Esophagus (tissue), 2 donors: Measurements from ENCODE around the gene FNIP1. TPM values are rescaled to one million over a fixed set of nuclear protein-coding genes. Genes with fewer than 3 reads are reported as not detected.

Experiments
- H3K27ac ChIP-seq, 2 donors: one replicate each; pipeline ENCODE4 v1.5.1; 2013; ENCODE audit warnings: low read depth in 2 of 2, mild to moderate bottlenecking in 2 of 2, inconsistent platforms in 1 of 2, low read length in 1 of 2, moderate library complexity in 1 of 2
- H3K27me3 ChIP-seq, 2 donors: one replicate each; pipeline ENCODE4 v1.6.1; 2013; ENCODE audit warnings: low read length in 2 of 2, control low read depth in 1 of 2, mild to moderate bottlenecking in 1 of 2; ENCODE audit not compliant: insufficient read depth in 2 of 2, control insufficient read depth in 1 of 2
- H3K36me3 ChIP-seq, 2 donors: one replicate each; pipeline ENCODE4 v1.6.1; 2013; ENCODE audit warnings: low read length in 1 of 2; ENCODE audit not compliant: control insufficient read depth in 2 of 2, insufficient read depth in 2 of 2
- H3K4me1 ChIP-seq, 2 donors: one replicate each; pipeline ENCODE4 v1.6.1; 2013; ENCODE audit warnings: low read length in 1 of 2; ENCODE audit not compliant: control insufficient read depth in 2 of 2, insufficient read depth in 2 of 2
- H3K4me3 ChIP-seq, 2 donors: one replicate each; pipeline ENCODE4 v1.5.1; 2013; ENCODE audit warnings: low read length in 2 of 2, mild to moderate bottlenecking in 2 of 2, low read depth in 1 of 2, moderate library complexity in 1 of 2
- H3K9me3 ChIP-seq, 2 donors: one replicate each; pipeline ENCODE4 v1.6.1; 2013; ENCODE audit warnings: mild to moderate bottlenecking in 2 of 2, low read depth in 1 of 2, low read length in 1 of 2, moderate library complexity in 1 of 2; ENCODE audit not compliant: control insufficient read depth in 2 of 2, insufficient read depth in 1 of 2
- WGBS, 2 donors: extraction: QIAGEN DNeasy Blood & Tissue Kit; methylation state at CpG; one replicate each; pipeline ENCODE4 v1.1.7; 2013; 5-methylcytosine and 5-hydroxymethylcytosine counted together
- polyA plus RNA-seq, 2 donors: library from polyadenylated mRNA; stranded (reverse); fragments of 200-250 nt; gene quantifications; one replicate each; pipeline ENCODE4 v1.2.3, GENCODE V29; 2013
- donor health status: healthy with polysubstance abuse.
- donor health status: Bipolar disorder and iron deficiency.

The FNIP1 gene
- polyA plus RNA-seq, 2 donors = 2.4 to 2.5 TPM

DNA sequence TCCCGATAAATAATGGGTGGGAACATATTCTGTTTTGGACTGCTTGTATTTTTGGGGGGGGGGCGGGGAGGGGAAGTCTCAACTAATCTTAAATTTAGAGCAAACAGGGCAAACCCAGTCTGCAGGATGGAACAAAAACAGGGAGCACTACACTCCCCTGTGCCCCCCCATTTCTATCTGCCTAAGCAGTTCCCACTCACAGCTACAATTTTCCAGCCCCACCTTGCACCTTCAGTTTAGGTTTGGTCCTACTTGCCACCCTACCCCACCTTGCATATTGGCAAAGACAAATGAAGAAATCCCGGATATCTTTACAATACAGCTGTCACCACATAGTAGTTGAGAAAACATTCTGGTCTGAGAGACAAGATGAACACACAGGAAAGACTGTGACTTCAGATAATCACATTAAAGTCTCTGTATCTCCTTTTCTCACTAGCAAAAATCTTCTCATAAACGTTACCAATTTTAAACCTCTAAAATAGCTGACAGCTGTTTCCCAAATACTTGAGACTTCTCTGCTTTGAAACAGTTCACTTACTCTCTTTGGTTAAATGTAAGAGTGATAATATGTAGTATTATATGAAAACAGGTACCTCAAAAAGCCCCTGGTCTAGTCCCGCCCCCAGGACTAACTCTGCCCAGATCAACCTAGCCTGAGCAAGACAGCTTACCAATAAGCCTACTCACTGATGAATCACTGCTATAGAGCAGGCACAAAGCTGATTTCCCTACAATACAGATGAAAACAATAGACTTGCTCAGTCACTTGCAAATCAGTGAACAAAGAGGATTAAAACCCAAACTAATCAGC, 156.6 kb downstream of the FNIP1 start:
- 60 to 65% methylated on average over 5 of the region's 5 CpGs for WGBS, 2 donors
- Histone ChIP-seq H3K4me1 (no peaks in the 10 kb centered on the region), H3K27ac (no peak overlapping the region), H3K27me3 (no peaks in the 10 kb centered on the region), H3K4me3 (no peak overlapping the region), H3K36me3 (no peaks in the 10 kb centered on the region), H3K9me3 (no peaks in the 10 kb centered on the region)

DNA sequence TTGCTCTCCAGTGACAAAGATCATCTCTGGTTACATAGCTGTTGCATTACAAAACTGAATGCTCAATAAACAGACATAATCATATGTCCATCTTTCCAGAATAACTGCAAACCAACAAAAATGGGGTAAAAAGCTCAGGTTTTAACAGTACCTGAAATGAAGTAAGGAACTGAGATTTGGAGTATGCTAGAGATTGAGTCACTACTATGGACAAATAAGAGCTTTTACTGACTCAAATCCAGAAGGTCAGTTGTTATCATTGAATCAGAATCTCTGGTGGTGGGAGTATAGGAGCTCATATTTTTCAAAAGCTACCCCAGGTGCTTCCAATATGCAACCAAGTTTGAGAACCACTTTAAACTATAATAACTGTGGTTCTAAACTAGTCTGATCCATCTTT, 157.7 kb downstream of the FNIP1 start:
- no peaks in the 10 kb centered on the region for H3K36me3 ChIP-seq
- H3K9me3 ChIP-seq = no peaks in the 10 kb centered on the region
- no peaks in the 10 kb centered on the region for H3K4me1 ChIP-seq
- no peak overlapping the region for H3K27ac ChIP-seq
- no peak overlapping the region for H3K4me3 ChIP-seq
- H3K27me3 ChIP-seq = no peaks in the 10 kb centered on the region

DNA sequence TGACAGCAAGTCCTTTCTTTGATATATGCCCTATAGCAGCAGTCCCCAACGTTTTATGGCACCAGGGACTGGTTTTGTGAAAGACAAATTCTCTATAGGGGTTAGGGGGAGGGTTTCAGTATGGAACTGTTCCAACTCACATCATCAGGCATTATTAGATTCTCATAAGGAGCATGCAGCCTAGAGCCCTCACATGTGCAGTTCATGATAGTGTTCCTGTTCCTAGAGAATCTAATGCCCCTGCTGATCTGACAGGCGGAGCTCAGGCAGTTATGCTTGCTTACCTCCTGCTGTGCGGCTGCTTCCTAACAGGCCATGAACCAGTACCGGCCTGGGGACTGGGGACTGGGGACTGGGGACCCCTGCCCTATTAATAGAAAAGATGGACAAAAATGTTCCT, 159.1 kb downstream of the FNIP1 start:
- 81 to 85% methylated on average over 4 of the region's 4 CpGs for WGBS, 2 donors
- Histone ChIP-seq H3K9me3 (no peaks in the 10 kb centered on the region), H3K27ac (no peak overlapping the region), H3K27me3 (no peaks in the 10 kb centered on the region), H3K4me1 (no peaks in the 10 kb centered on the region), H3K4me3 (no peak overlapping the region), H3K36me3 (no peaks in the 10 kb centered on the region)

DNA sequence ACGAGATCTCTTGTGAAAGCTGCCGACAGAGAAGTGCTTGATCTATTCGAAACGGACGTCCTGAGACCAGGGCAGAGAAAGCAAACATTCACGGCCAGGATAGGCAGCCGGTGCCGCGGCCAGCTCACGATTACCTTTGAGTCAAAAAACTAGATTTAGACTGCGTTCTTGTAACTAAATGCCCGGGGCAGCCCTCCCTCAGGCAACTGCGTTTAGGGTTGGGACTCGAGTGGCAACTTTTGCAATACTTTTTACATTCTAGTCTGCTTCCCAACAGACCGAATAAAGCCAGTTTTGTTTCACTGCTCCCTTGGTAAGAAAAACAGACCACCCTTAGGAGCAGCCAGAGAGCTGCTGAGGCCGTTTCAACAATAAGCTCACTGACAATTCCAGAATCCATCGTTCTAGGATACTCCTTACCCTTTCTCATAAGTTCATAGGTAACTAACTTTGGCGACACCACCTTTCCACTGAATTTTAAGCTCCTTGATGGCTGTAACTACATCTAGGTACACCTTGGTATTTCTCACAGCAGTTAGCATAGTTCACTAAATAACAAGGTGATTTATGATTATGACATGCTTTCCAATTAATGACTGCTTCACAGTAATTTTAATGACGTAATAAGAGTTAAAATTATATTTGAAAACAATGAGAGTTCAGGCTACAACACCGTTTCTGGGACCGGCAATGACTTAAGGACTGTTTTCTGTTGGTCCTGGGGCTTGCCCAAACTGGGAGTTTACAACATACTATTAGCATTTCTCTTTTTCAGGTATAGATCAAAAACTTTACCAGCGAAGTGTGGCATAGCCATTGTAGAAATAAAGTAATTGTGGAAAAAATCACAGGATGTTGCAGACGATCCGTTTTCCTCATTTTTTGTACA, 160.9 kb downstream of the FNIP1 start:
- 3% methylated on average over 24 of the region's 24 CpGs for WGBS, 2 donors
- Histone ChIP-seq H3K4me1 (no peaks in the 10 kb centered on the region), H3K27me3 (no peaks in the 10 kb centered on the region), H3K36me3 (no peaks in the 10 kb centered on the region), H3K27ac (peak overlapping the region; percentile 99 to 100), H3K9me3 (no peaks in the 10 kb centered on the region), H3K4me3 (peak overlapping the region; percentile 60 to 73)

DNA sequence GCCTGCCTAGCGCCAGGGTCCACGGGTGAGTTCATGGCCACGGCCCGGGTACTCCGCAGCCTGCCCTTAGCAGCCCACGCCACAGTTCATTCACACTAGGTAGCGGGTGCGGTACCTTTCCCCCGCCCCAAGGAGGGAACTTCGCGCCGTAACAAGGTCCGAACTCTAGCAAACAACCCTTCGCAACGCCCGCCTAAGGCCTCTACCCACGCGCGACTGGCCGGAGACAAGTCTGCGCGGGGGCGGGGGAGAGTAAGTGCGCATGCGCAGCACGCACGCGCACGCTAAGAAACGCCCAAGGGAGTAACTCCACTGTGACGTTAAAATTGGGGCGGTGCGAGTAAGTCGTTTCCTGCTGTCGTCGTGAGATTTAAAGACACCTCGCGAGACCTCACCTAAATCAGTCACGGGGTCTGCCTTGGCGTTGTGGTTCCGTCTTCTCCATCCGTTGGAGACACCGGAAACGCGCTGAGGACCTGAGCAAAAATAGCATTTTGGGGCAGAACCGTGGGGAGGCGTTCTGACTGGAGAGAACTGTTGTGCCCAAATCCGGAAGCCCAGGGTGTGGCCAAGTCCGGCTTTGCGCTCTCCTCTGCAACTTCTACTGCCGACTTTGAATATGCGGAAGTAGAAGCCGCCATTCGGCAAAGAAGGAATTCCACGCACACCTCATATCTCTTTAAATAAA, 161.7 kb downstream of the FNIP1 start, which contains the start of gene RAPGEF6:
RAPGEF6 (minus strand) TSS at position 234 of the 688 bp plus-strand sequence; CDS start at position 35, 199 bp downstream.
- H3K4me3 ChIP-seq = peak within 1 kb of the TSS; percentile 73 to 98
- H3K4me1 ChIP-seq = no peaks in the 10 kb centered on the region
- no peaks in the 10 kb centered on the region for H3K27me3 ChIP-seq
- 0% methylated on average over 55 of the region's 55 CpGs for WGBS, 2 donors
- H3K9me3 ChIP-seq = no peaks in the 10 kb centered on the region
- H3K27ac ChIP-seq = peak within 1 kb of the TSS; percentile 99 to 100
- no peaks in the 10 kb centered on the region for H3K36me3 ChIP-seq

DNA sequence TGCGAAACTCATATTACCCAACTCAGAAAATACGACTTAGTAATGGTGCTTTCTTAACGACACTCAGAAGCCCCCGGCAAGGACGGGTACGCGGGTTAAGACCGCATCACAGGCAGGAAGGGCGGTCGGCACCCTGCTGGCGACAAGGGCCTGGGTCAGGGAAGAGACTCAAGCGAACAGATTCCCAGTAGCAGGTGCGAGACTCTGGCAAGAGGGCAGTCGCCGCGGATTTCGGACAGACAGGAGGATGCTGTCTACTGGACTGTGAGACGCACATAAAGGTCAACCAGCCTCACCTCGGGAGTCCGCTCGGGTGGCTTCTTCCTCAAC, 162.2 kb downstream of the FNIP1 start:
- H3K9me3 ChIP-seq = no peaks in the 10 kb centered on the region
- H3K4me1 ChIP-seq = no peaks in the 10 kb centered on the region
- H3K4me3 ChIP-seq = peak overlapping the region; percentile 73 to 98
- H3K27ac ChIP-seq = peak overlapping the region; percentile 86 to 99
- H3K27me3 ChIP-seq = no peaks in the 10 kb centered on the region
- no peaks in the 10 kb centered on the region for H3K36me3 ChIP-seq
- 0% methylated on average over 21 of the region's 21 CpGs for WGBS, 2 donors

DNA sequence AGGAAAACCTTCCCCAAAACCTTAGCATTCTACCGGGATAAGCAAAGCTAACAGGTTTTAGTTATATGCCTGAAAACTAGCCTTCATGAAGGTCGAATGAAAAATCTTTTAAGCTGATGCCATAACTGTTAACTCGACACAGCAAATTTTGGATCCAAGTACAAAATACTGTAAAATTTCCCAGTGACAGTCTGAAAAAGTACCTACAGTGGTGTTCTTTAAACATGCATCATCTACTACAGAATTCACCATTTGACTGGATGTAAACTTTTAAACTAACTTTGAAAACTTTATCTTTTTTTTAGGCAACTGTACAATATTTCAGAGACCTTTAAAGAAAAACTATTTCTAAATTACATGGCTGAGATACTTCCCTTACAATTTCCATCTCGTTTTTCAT, 162.6 kb downstream of the FNIP1 start:
- H3K4me3 ChIP-seq = peak overlapping the region; percentile 73 to 98
- H3K9me3 ChIP-seq = no peaks in the 10 kb centered on the region
- H3K27me3 ChIP-seq = no peaks in the 10 kb centered on the region
- H3K27ac ChIP-seq = peak overlapping the region in 1 of 2 donors; percentile 86
- H3K4me1 ChIP-seq = no peaks in the 10 kb centered on the region
- WGBS, 2 donors = 3% methylated on average over 4 of the region's 4 CpGs
- H3K36me3 ChIP-seq = no peaks in the 10 kb centered on the region

DNA sequence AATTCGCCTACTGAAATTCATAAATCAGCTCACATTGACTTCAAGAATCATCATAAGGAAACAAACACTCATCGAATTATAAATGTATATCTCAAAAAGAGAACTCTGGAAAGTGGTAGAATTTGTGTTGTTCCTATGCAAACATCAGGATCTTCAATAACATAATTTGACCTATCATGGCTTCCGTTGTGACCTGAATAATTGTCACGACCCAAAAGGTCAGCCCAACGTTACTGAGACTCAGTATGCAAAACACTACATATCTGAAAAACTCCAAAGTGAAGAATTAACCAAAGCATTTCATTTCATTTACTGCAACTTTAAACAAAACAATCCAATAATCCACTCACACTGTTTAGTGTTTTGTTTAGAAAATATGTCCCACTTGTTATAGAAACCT, 163.0 kb downstream of the FNIP1 start:
- Histone ChIP-seq H3K27me3 (no peaks in the 10 kb centered on the region), H3K36me3 (no peaks in the 10 kb centered on the region), H3K4me1 (no peaks in the 10 kb centered on the region), H3K27ac (no peak overlapping the region), H3K4me3 (peak overlapping the region in 1 of 2 donors; percentile 98), H3K9me3 (no peaks in the 10 kb centered on the region)
- 48 to 50% methylated on average over 5 of the region's 5 CpGs for WGBS, 2 donors

DNA sequence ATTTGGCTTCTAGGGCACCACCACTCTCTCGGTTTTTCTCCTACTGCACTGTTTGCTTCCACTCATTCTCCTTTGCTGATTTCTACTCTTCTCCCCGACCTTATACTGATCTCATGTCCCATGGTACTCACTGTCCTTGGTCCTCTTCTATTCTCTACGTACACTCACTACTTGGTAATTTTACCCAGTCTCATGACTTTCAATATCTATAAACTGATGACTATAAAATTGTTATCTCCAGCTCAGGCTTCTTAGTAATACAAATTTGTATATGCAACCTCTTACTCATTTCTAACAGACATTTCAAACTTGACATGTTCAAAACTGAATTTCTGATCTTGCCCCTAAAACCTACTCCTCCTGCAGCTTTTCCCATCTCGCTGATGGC, 165.9 kb downstream of the FNIP1 start:
- 69 to 73% methylated on average over 4 of the region's 4 CpGs for WGBS, 2 donors
- no peak overlapping the region for H3K27ac ChIP-seq
- no peaks in the 10 kb centered on the region for H3K27me3 ChIP-seq
- H3K4me1 ChIP-seq = no peaks in the 10 kb centered on the region
- no peaks in the 10 kb centered on the region for H3K36me3 ChIP-seq
- no peak overlapping the region for H3K4me3 ChIP-seq
- H3K9me3 ChIP-seq = no peaks in the 10 kb centered on the region
